HG03442 (cell line): ENCODE results near the gene FAM209A.
"Not testable (repeated sequence)": the region's sequence is repeated elsewhere in the genome, so short reads cannot be mapped to it uniquely, and the experiment has no call there.

ENCODE experiments used
- ATAC-seq: cut with Tn5 transposase; IDR thresholded peaks from one replicate; pipeline ENCODE4 v1.9.1; 2021; ENCODE audit warnings: mild to moderate bottlenecking, moderate library complexity; ENCODE audit not compliant: unreplicated experiment

The FAM209A gene

GRCh38 chr20:56524444-56524843, at the start of gene FAM209A:
TSS of gene FAM209A (plus strand) at chr20:56524744. CDS start at chr20:56524809, 65 bp downstream.
- not testable (repeated sequence) for ATAC-seq

GRCh38 chr20:56483970-56484369, 40.6 kb upstream of the FAM209A start:
- no peak for ATAC-seq

GRCh38 chr20:56487216-56487615, 37.3 kb upstream of the FAM209A start:
- no peak for ATAC-seq

- ATAC-seq, result no peak
Observed at GRCh38 chr20:56488566-56488965, 36.0 kb upstream of the FAM209A start.

- ATAC-seq, result no peak
Observed at GRCh38 chr20:56501116-56501515, 23.4 kb upstream of the FAM209A start.

- no peak for ATAC-seq
Observed at GRCh38 chr20:56503916-56504315, 20.6 kb upstream of the FAM209A start.

GRCh38 chr20:56504373-56505005, 20.1 kb upstream of the FAM209A start:
- ATAC-seq, result no peak

- ATAC-seq, result no peak
Observed at GRCh38 chr20:56506103-56506502, 18.4 kb upstream of the FAM209A start.

GRCh38 chr20:56511926-56512325, 12.6 kb upstream of the FAM209A start:
- no peak for ATAC-seq

GRCh38 chr20:56513161-56514150, 11.1 kb upstream of the FAM209A start:
- ATAC-seq, result no peak

GRCh38 chr20:56516631-56517030, 7.9 kb upstream of the FAM209A start:
- ATAC-seq, result no peak

GRCh38 chr20:56517211-56517610, 7.3 kb upstream of the FAM209A start:
- no peak for ATAC-seq

GRCh38 chr20:56517641-56518040, 6.9 kb upstream of the FAM209A start:
- ATAC-seq, result no peak

- no peak for ATAC-seq
Observed at GRCh38 chr20:56518126-56518525, 6.4 kb upstream of the FAM209A start.

- ATAC-seq, result no peak
Observed at GRCh38 chr20:56518721-56519398, 5.7 kb upstream of the FAM209A start.

- ATAC-seq, result no peak
Observed at GRCh38 chr20:56519551-56519950, 5.0 kb upstream of the FAM209A start.

- no peak for ATAC-seq
Observed at GRCh38 chr20:56520180-56520579, 4.4 kb upstream of the FAM209A start.

- not testable (repeated sequence) for ATAC-seq
Observed at GRCh38 chr20:56520746-56521354, 3.7 kb upstream of the FAM209A start.

GRCh38 chr20:56522311-56522710, 2.2 kb upstream of the FAM209A start:
- no peak for ATAC-seq

- no peak for ATAC-seq
Observed at GRCh38 chr20:56527521-56527920, 3.0 kb downstream of the FAM209A start.

GRCh38 chr20:56532946-56533345, 8.4 kb downstream of the FAM209A start, which contains the start of gene FAM209B:
TSS of gene FAM209B (plus strand) at chr20:56533246. CDS start at chr20:56533342, 96 bp downstream.
- not testable (repeated sequence) for ATAC-seq
